ENCODE data around the gene RASGRP1. TPM values are rescaled to one million over a fixed set of nuclear protein-coding genes. Genes with fewer than 3 reads are reported as not detected.

RASGRP1 gene
- polyA plus RNA-seq, 1 donor (not counting 4 experiments of a cell fraction or from before 2014, with no cell fraction given) = 0.28 TPM

DNA sequence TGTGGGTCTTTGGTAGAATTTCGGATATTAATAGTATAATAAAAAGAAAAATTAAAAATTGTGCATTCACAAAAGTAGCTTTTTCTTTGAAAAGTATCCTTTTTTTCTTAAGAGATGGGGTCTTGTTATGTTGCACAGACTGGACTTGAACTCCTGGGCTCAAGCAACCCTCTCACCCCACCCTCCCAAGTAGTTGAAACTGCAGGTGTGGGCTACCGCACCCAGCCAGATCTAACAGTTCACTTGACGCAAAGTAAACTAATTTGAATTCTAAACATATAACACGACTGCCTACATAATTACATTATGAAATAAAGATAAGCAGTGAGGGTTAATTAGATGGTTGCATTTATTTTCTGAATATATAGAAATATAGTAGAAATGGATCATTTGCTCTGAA is 99.9 kb downstream of the RASGRP1 start:
- no peaks in the 10 kb centered on the region for H3K9me3 ChIP-seq (ENCODE audit: control insufficient read depth, low read depth, low read length)
- no peak overlapping the region for H2AFZ ChIP-seq (ENCODE audit: control insufficient read depth, low read length)
- no peaks in the 10 kb centered on the region for H3K27me3 ChIP-seq (ENCODE audit: control insufficient read depth, extremely low read depth, insufficient read depth, low read length)
- DNase-seq (ENCODE audit: low read depth, low spot score) (no peak), FAIRE-seq (no peak)
- peaks cover 36% of the 10 kb centered on the region for H3K79me2 ChIP-seq (ENCODE audit: control insufficient read depth, insufficient read depth, low read length)
- no peaks in the 10 kb centered on the region for H4K20me1 ChIP-seq (ENCODE audit: control insufficient read depth, extremely low read depth, insufficient read depth, low read length)
- H3K4me1 ChIP-seq (ENCODE audit: control insufficient read depth, extremely low read depth, insufficient read depth, low read length) = peaks cover 2% of the 10 kb centered on the region
- no peak overlapping the region for H3K4me3 ChIP-seq (ENCODE audit: control insufficient read depth in 2 of 3, extremely low read depth in 1 of 3, insufficient read depth in 2 of 3, low read depth in 1 of 3, low read length in 3 of 3)
- H3K4me2 ChIP-seq (ENCODE audit: control insufficient read depth, extremely low read depth, insufficient read depth, low read depth, low read length) = no peak overlapping the region
- H3K27ac ChIP-seq (ENCODE audit: control insufficient read depth, insufficient read depth, low read length) = no peak overlapping the region
- no peak for TF ChIP-seq EZH2 (IDR thresholded peaks at IDR 0.05; ENCODE audit: low read length)
- TF ChIP-seq, protein P1, sequence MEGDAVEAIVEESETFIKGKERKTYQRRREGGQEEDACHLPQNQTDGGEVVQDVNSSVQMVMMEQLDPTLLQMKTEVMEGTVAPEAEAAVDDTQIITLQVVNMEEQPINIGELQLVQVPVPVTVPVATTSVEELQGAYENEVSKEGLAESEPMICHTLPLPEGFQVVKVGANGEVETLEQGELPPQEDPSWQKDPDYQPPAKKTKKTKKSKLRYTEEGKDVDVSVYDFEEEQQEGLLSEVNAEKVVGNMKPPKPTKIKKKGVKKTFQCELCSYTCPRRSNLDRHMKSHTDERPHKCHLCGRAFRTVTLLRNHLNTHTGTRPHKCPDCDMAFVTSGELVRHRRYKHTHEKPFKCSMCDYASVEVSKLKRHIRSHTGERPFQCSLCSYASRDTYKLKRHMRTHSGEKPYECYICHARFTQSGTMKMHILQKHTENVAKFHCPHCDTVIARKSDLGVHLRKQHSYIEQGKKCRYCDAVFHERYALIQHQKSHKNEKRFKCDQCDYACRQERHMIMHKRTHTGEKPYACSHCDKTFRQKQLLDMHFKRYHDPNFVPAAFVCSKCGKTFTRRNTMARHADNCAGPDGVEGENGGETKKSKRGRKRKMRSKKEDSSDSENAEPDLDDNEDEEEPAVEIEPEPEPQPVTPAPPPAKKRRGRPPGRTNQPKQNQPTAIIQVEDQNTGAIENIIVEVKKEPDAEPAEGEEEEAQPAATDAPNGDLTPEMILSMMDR (optimal IDR thresholded peaks at IDR 0.05 in 1 of 3, IDR thresholded peaks at IDR 0.05 in 1 of 3, conservative IDR thresholded peaks at IDR 0.05 in 1 of 3; ENCODE audit: extremely low read depth in 1 of 3, insufficient read depth in 2 of 3, low read length in 3 of 3) = no peak
- dilution Hi-C loops (cut with MboI; ENCODE audit: extremely low pct_ligation_motif_present, low sequenced_read_pairs) = no loop called here
- no peaks in the 10 kb centered on the region for H3K36me3 ChIP-seq (ENCODE audit: control insufficient read depth in 2 of 2, extremely low read depth in 1 of 2, insufficient read depth in 2 of 2, low read length in 2 of 2)
- H3K9me1 ChIP-seq (ENCODE audit: control insufficient read depth, extremely low read depth, insufficient read depth, low read length) = no peaks in the 10 kb centered on the region
- no peak overlapping the region for H3K9ac ChIP-seq (ENCODE audit: control insufficient read depth, extremely low read depth, insufficient read depth, low read length)

DNA sequence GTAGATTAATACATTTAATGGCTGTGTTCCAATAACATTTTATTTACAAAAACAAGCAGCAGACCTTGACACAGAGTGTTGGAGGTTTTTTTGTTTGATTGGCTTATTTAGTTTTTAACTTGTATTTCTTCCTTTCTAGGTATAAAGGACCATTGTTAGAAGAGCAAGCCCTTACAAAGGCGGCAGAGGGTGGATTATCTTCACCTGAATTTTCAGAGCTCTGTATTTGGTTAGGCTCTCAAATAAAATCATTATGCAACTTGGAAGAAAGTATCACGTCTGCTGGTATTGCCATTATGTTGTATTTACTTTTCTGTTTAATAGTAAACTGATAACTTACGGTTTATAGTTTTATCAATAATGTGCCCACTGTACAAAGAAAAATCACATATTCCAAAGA is 100.7 kb downstream of the RASGRP1 start:
- Histone ChIP-seq H4K20me1 (ENCODE audit: control insufficient read depth, extremely low read depth, insufficient read depth, low read length) (no peaks in the 10 kb centered on the region), H3K4me1 (ENCODE audit: control insufficient read depth, extremely low read depth, insufficient read depth, low read length) (peaks cover 2% of the 10 kb centered on the region), H3K9ac (ENCODE audit: control insufficient read depth, extremely low read depth, insufficient read depth, low read length) (no peak overlapping the region), H3K36me3 (ENCODE audit: control insufficient read depth in 2 of 2, extremely low read depth in 1 of 2, insufficient read depth in 2 of 2, low read length in 2 of 2) (peaks cover 1 to 4% of the 10 kb centered on the region in 2 experiments), H3K4me2 (ENCODE audit: control insufficient read depth, extremely low read depth, insufficient read depth, low read depth, low read length) (no peak overlapping the region), H3K4me3 (ENCODE audit: control insufficient read depth in 2 of 3, extremely low read depth in 1 of 3, insufficient read depth in 2 of 3, low read depth in 1 of 3, low read length in 3 of 3) (no peak overlapping the region), H2AFZ (ENCODE audit: control insufficient read depth, low read length) (no peak overlapping the region), H3K9me3 (ENCODE audit: control insufficient read depth, low read depth, low read length) (no peaks in the 10 kb centered on the region), H3K27me3 (ENCODE audit: control insufficient read depth, extremely low read depth, insufficient read depth, low read length) (no peaks in the 10 kb centered on the region), H3K27ac (ENCODE audit: control insufficient read depth, insufficient read depth, low read length) (no peak overlapping the region), H3K9me1 (ENCODE audit: control insufficient read depth, extremely low read depth, insufficient read depth, low read length) (peaks cover 2% of the 10 kb centered on the region), H3K79me2 (ENCODE audit: control insufficient read depth, insufficient read depth, low read length) (peaks cover 44% of the 10 kb centered on the region)
- dilution Hi-C loops (cut with MboI; ENCODE audit: extremely low pct_ligation_motif_present, low sequenced_read_pairs) = no loop called here
- DNase-seq (ENCODE audit: low read depth, low spot score) (no peak), FAIRE-seq (no peak)
- TF ChIP-seq, protein P1 (optimal IDR thresholded peaks at IDR 0.05 in 1 of 3, IDR thresholded peaks at IDR 0.05 in 1 of 3, conservative IDR thresholded peaks at IDR 0.05 in 1 of 3; ENCODE audit: extremely low read depth in 1 of 3, insufficient read depth in 2 of 3, low read length in 3 of 3) = no peak
- no peak for TF ChIP-seq EZH2 (IDR thresholded peaks at IDR 0.05; ENCODE audit: low read length)

Measured in keratinocyte (primary cell).